ENCODE measurements around the gene ETV5. TPM values are rescaled to one million over a fixed set of nuclear protein-coding genes. Genes with fewer than 3 reads are reported as not detected.

The ETV5 gene
- total and polyA plus RNA-seq, 10 of the 15 experiments (the other 5 are each of a cell fraction or from before 2014, with no cell fraction given), result 5.0 to 18.4 (median 7.4) TPM

DNA sequence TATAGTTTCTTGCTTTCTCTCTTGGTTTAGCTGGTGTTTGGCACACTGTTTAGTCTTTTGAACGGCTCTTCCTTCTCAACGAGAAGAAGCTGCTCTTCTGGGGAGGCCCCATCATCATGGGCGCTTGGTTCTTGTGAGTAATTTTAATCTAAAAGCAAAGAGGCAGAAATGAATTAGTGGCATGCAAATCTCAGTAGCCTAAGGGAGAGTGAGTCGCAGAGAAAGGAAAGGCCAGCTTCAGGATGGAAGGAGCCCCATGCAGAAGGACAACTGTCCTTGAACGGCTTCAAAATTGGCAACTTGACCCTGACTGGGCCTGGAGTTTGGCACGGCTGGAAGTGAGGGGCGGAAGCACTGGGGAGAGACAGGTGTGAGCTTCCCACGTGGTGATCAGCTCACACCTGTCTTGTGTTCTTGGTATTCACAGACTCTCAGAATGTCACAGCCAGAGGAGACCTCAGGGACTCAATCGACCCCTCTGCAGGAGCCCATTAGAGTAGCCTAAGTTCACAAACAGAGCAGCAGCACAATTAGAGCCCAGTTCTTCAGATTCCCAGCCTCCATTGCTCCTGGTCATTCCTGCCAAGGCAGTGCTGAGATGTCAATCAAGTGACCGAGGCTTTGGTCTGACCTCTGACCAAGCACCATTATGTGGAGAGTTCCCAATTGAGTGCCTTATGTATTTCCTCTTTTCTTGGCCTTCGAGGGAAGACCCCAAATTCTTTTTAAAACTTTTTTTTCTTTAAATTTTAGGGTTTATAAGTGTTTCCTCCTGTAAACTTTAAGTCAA lies 41.3 kb upstream of the ETV5 start:
- FAIRE-seq, result no peak
- Histone ChIP-seq H3K27ac (ENCODE audit: control insufficient read depth, insufficient read depth) (no peak overlapping the region), H3K4me3 (no peak overlapping the region), H2AFZ (ENCODE audit: control insufficient read depth, low read depth, low read length) (no peak overlapping the region), H4K20me1 (ENCODE audit: control insufficient read depth, insufficient read depth) (no peaks in the 10 kb centered on the region), H3K27me3 (replicated peaks in 1 of 2; ENCODE audit: control insufficient read depth in 2 of 2, insufficient read depth in 2 of 2, low read length in 1 of 2) (no peaks in the 10 kb centered on the region), H3K79me2 (ENCODE audit: control insufficient read depth, insufficient read depth, low read length) (no peaks in the 10 kb centered on the region), H3K9ac (ENCODE audit: control insufficient read depth, insufficient read depth, low read length) (no peak overlapping the region), H3K9me3 (replicated peaks; ENCODE audit: control insufficient read depth, insufficient read depth, low read length) (no peaks in the 10 kb centered on the region), H3K4me2 (ENCODE audit: control insufficient read depth, insufficient read depth) (no peak overlapping the region), H3K36me3 (ENCODE audit: control insufficient read depth in 2 of 2, insufficient read depth in 2 of 2, low read length in 1 of 2) (no peaks in the 10 kb centered on the region), H3K4me1 (ENCODE audit: control insufficient read depth, insufficient read depth, low read length) (peaks cover 28% of the 10 kb centered on the region)
- 56% methylated on average over 11 of the region's 11 CpGs for WGBS (ENCODE audit: insufficient coverage, insufficient replicate concordance, low lambda C conversion rate, missing lambda C conversion rate)
- DNase-seq (ENCODE audit: low read depth, low spot score), result no peak
- ChIA-PET CTCF (interaction anchor here (0.8 kb wide), 1 partner anchor 70 kb away, joined by 3 read pairs; no protein-coding TSS in a partner anchor), POLR2A (no interaction called here), RAD21 (ENCODE audit: unreplicated experiment) (no interaction called here), SMC1A (ENCODE audit: uncharacterized antibody, unreplicated experiment) (interaction anchor here (1.3 kb wide), 1 partner anchor 12 kb away, joined by 3 read pairs; no protein-coding TSS in a partner anchor)
- ATAC-seq, result no peak
- intact Hi-C loops (cut with micrococcal nuclease; ENCODE audit: unreplicated experiment) (loop anchor here (5.0 kb wide), 3 partner anchors 43 to 92 kb away; partner anchors contain the start of gene ETV5), in situ Hi-C loops (cut with MboI) (no loop called here)
- BruUV-seq (replicated peaks), result no TSS peak
- TF ChIP-seq FOXK2 (IDR thresholded peaks at IDR 0.05) (no peak), TARDBP (IDR thresholded peaks at IDR 0.05; ENCODE audit: borderline replicate concordance) (no peak), STAT1 (conservative IDR thresholded peaks at IDR 0.05) (no peak), SRF (IDR thresholded peaks at IDR 0.05; ENCODE audit: low read depth in 2 of 2, low read length in 2 of 2) (no peak), RB1 (IDR thresholded peaks at IDR 0.05; ENCODE audit: borderline replicate concordance) (no peak), ESRRA (IDR thresholded peaks at IDR 0.05; ENCODE audit: low read length) (no peak), BCLAF1 (IDR thresholded peaks at IDR 0.05) (no peak), GATAD2B (conservative IDR thresholded peaks at IDR 0.05; ENCODE audit: low read depth) (no peak), PBX3 (IDR thresholded peaks at IDR 0.05; ENCODE audit: insufficient replicate concordance, low read depth, low read length) (no peak), BCL11A (IDR thresholded peaks at IDR 0.05; ENCODE audit: low read depth, low read length) (no peak), SUZ12 (IDR thresholded peaks at IDR 0.05; ENCODE audit: unreplicated experiment) (no peak), EED (IDR thresholded peaks at IDR 0.05; ENCODE audit: low read depth) (no peak), TCF12 (IDR thresholded peaks at IDR 0.05; ENCODE audit: low read depth, low read length) (no peak), POLR2AphosphoS2 (IDR thresholded peaks at IDR 0.05; ENCODE audit: low read depth, low read length) (no peak), ETV6 (conservative IDR thresholded peaks at IDR 0.05 in 1 of 2, IDR thresholded peaks at IDR 0.05 in 1 of 2; ENCODE audit: borderline replicate concordance in 1 of 2, low read depth in 1 of 2) (no peak), ASH2L (IDR thresholded peaks at IDR 0.05; ENCODE audit: borderline replicate concordance, low read depth) (no peak)
- TF ChIP-seq, protein P1, sequence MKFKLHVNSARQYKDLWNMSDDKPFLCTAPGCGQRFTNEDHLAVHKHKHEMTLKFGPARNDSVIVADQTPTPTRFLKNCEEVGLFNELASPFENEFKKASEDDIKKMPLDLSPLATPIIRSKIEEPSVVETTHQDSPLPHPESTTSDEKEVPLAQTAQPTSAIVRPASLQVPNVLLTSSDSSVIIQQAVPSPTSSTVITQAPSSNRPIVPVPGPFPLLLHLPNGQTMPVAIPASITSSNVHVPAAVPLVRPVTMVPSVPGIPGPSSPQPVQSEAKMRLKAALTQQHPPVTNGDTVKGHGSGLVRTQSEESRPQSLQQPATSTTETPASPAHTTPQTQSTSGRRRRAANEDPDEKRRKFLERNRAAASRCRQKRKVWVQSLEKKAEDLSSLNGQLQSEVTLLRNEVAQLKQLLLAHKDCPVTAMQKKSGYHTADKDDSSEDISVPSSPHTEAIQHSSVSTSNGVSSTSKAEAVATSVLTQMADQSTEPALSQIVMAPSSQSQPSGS (IDR thresholded peaks at IDR 0.05; ENCODE audit: low read length), result no peak
- TF ChIP-seq, protein P2, sequence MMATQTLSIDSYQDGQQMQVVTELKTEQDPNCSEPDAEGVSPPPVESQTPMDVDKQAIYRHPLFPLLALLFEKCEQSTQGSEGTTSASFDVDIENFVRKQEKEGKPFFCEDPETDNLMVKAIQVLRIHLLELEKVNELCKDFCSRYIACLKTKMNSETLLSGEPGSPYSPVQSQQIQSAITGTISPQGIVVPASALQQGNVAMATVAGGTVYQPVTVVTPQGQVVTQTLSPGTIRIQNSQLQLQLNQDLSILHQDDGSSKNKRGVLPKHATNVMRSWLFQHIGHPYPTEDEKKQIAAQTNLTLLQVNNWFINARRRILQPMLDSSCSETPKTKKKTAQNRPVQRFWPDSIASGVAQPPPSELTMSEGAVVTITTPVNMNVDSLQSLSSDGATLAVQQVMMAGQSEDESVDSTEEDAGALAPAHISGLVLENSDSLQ (IDR thresholded peaks at IDR 0.05), result no peak

Measured in GM12878 (cell line).